SK-N-MC (cell line): ENCODE data around the gene AANAT.

ENCODE experiments used
- DNase-seq: peaks from one replicate; pipeline ENCODE4 v3.0.0-alpha.2; 2011; ENCODE audit warnings: low read depth, low spot score
- H3K27ac ChIP-seq: fragments of 200-600 bp; sonication (generic); 2 replicates; pipeline ENCODE4 v1.5.1; 2016; ENCODE audit warnings: mixed run types
- H3K36me3 ChIP-seq: fragments of 200-600 bp; sonication (generic); 2 replicates; pipeline ENCODE4 v1.6.1; 2017; ENCODE audit warnings: antibody characterized with exemption, low read length, mixed read lengths; ENCODE audit not compliant: insufficient read depth
- H3K4me3 ChIP-seq: fragments of 200-600 bp; sonication (generic); 2 replicates; pipeline ENCODE4 v1.5.1; 2016
- H3K9ac ChIP-seq: fragments of 200-600 bp; sonication (generic); 2 replicates; pipeline ENCODE4 v1.8.0; 2017; ENCODE audit warnings: mixed run types, mixed read lengths; ENCODE audit not compliant: insufficient read length
- H3K9me3 ChIP-seq: fragments of 200-600 bp; sonication (generic); 2 replicates; pipeline ENCODE4 v1.6.1; 2017; ENCODE audit warnings: low read depth, mild to moderate bottlenecking, antibody characterized with exemption, low read length, moderate library complexity, mixed read lengths
- EZH2 ChIP-seq: fragments of 200-600 bp; sonication (generic); IDR thresholded peaks from one replicate; pipeline ENCODE4 v1.6.1; 2017; ENCODE audit warnings: antibody characterized with exemption
- FOXP2 ChIP-seq: optimal IDR thresholded peaks from 2 replicates; pipeline ENCODE3; 2011; ENCODE audit warnings: mild to moderate bottlenecking, moderate library complexity; ENCODE audit not compliant: insufficient read depth; ENCODE audit errors: extremely low read length, control extremely low read depth
- POLR2AphosphoS5 ChIP-seq: IDR thresholded peaks from 2 replicates; pipeline ENCODE4 v1.6.1; 2012; ENCODE audit warnings: mild to moderate bottlenecking, low read depth, low read length, borderline replicate concordance

Gene AANAT

DNA sequence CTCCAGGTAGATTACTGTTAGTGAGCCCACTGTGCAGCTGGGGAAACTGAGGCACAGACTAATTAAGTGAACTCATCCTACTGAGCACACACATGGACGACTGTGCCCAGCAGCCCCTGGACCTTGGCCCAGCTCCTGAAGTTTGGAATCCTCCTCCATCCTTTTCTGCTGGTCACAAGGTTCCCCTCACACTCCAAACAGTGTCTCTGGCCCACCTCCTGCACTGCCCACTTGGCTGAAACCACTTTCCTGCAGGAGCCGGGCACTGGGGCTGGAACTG, 30.2 kb downstream of the AANAT start:
- DNase-seq: no peak
- Histone ChIP-seq H3K9ac (no peak overlapping the region), H3K36me3 (no peaks in the 10 kb centered on the region), H3K27ac (no peak overlapping the region), H3K9me3 (no peaks in the 10 kb centered on the region), H3K4me3 (peak overlapping the region; percentile 61; the same call in 1 of the 2 replicates)
- TF ChIP-seq POLR2AphosphoS5 (no peak), EZH2 (no peak), FOXP2 (no peak)

DNA sequence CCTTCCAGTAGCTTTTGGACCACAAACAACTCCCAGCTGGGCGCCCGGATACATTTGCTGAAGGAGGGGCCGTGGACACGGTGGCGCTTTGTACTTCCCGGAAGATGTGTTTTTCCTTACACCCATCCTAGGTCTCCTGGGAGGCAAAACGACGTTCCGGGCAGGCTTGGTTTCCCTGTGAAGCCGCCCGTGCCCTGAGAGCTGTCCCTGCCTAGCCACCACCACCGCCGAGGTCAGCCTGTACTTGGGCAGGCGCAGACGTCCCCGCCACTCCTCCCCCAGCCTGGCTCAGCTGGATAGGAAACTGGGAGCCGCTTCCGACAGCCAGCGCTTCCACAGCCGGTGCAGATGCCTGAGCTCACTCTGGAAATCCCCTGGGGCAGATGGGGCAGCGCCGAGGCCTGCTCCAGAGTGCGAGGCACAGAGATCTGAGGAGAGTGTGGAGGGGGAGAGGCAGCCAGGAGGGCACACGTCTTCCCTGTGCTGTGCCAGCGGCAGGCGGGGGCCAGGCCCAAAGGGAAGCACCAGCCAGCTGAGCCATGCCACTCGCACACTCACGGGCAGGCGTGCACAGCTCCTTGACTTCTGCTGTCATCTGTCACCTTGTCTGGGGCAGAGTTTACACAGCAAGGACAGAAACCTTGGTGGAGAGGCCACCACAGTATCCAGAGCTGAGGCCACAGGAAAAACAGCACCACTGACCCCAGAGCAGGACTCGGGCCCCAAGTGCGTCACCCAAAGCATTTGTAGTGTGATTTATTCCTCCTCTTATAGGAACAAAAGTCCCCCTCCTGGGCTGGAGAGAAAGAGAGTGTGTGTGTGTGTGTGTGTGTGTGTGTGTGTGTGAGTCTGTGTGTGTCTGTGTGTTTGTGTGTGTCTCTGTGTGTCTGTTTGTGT, 30.8 kb downstream of the AANAT start:
- no peak overlapping the region for H3K27ac ChIP-seq
- TF ChIP-seq POLR2AphosphoS5: 0 out of 2 replicates have a peak, but pooled peaks have one; percentile 22
- TF ChIP-seq FOXP2: peak; percentile 61
- no peak for TF ChIP-seq EZH2
- no peak for DNase-seq
- no peaks in the 10 kb centered on the region for H3K36me3 ChIP-seq
- H3K9ac ChIP-seq: no peak overlapping the region
- H3K4me3 ChIP-seq: peak overlapping the region; percentile 61
- no peaks in the 10 kb centered on the region for H3K9me3 ChIP-seq

- TF ChIP-seq EZH2 (no peak), POLR2AphosphoS5 (no peak), FOXP2 (no peak)
- no peak for DNase-seq
- Histone ChIP-seq H3K4me3 (no peak overlapping the region; the same call in 1 of the 2 replicates), H3K27ac (no peak overlapping the region), H3K9me3 (no peaks in the 10 kb centered on the region), H3K36me3 (no peaks in the 10 kb centered on the region), H3K9ac (no peak overlapping the region)
Observed at GRCh38 chr17:76498876-76499251, 31.5 kb downstream of the AANAT start.

DNA sequence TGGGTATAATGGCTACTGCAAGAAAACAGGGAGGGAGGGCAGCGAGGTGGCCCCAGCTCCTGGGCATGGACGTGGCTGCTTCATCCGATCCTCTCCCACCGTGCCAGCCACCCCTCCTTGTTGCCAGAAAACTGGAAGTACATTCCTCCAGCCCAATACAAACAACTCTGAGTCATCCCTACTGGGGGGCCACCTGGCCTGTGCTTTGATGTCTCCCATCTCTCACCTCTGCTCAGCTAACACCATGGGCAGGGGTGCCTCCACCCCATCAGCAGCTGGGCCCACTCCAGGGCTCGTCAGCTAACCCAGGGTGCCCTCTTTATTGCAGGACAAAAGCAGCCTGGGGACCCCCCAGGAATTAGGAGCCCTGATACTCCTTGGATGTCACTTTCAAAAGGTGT, 31.9 kb downstream of the AANAT start:
- H3K4me3 ChIP-seq: no peak overlapping the region
- no peak overlapping the region for H3K27ac ChIP-seq
- no peaks in the 10 kb centered on the region for H3K36me3 ChIP-seq
- TF ChIP-seq FOXP2: no peak
- TF ChIP-seq EZH2: no peak
- TF ChIP-seq POLR2AphosphoS5: no peak
- no peak overlapping the region for H3K9ac ChIP-seq
- H3K9me3 ChIP-seq: no peaks in the 10 kb centered on the region
- no peak for DNase-seq

- Histone ChIP-seq H3K9ac (peak overlapping the region; percentile 81), H3K36me3 (no peaks in the 10 kb centered on the region), H3K4me3 (peak overlapping the region; percentile 97), H3K9me3 (no peaks in the 10 kb centered on the region), H3K27ac (no peak overlapping the region)
- no peak for DNase-seq
- no peak for TF ChIP-seq EZH2
- no peak for TF ChIP-seq FOXP2
- no peak for TF ChIP-seq POLR2AphosphoS5
Observed at GRCh38 chr17:76500074-76500746, 32.8 kb downstream of the AANAT start.

DNA sequence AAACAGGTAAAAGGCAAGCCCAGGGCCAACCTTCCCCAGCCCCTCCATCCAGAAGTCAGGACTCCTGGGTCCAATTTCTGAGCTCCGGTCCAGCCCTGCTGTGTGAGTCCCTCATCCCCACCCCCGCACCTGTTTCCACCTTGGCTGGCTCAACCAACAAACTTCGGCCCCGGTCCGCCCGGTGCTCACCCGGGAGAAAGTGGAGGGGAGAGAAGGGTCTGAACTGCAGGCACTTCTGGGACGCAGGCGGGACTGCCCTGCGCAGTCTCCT, 33.3 kb downstream of the AANAT start:
- Histone ChIP-seq H3K4me3 (peak overlapping the region; percentile 97), H3K36me3 (no peaks in the 10 kb centered on the region), H3K9ac (peak overlapping the region; percentile 81), H3K27ac (no peak overlapping the region), H3K9me3 (no peaks in the 10 kb centered on the region)
- TF ChIP-seq FOXP2 (no peak), POLR2AphosphoS5 (no peak), EZH2 (no peak)
- no peak for DNase-seq

GRCh38 chr17:76501018-76501826, 33.8 kb downstream of the AANAT start, which contains the start of gene RHBDF2:
RHBDF2 (minus strand) TSS chr17:76501423; CDS start chr17:76481524, 19,899 bp downstream.
- peak within 1 kb of the TSS; percentile 97 for H3K4me3 ChIP-seq
- no peak for DNase-seq
- no peak within 1 kb of the TSS for H3K27ac ChIP-seq
- H3K9ac ChIP-seq: peak within 1 kb of the TSS; percentile 81
- H3K9me3 ChIP-seq: no peaks in the 10 kb centered on the region
- H3K36me3 ChIP-seq: no peaks in the 10 kb centered on the region
- TF ChIP-seq POLR2AphosphoS5 (peak; percentile 57; the same call in 1 of the 2 replicates), FOXP2 (no peak), EZH2 (no peak)

DNA sequence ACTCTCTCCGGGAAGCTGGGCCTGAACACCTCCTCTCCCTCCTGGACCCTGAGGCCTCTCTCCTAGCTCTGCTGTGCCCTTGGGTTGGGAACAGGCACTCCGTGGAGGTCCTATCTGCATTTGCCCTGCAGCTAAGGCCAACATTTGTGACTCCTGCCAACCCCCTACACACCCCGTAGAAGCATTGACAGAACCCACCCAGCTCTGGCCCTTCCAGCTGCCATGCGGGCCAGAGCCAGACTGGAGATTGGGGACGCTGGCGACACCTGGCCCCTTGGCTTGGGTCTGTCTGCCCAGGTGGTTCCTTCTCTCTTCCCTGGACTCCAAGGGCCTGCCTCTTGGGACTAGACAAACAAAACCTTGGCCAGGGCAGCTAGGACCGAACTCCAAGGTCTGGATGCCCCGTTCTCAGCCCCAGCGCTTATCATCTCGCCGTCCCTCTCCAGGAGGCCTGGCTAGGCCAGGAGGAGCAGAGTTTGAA, 34.5 kb downstream of the AANAT start:
- no peak overlapping the region for H3K9ac ChIP-seq
- no peaks in the 10 kb centered on the region for H3K36me3 ChIP-seq
- no peak overlapping the region for H3K27ac ChIP-seq
- peak overlapping the region; percentile 97 for H3K4me3 ChIP-seq
- no peak for DNase-seq
- TF ChIP-seq EZH2: no peak
- no peak for TF ChIP-seq FOXP2
- no peak for TF ChIP-seq POLR2AphosphoS5
- no peaks in the 10 kb centered on the region for H3K9me3 ChIP-seq
